LHCN-M2 (cell line): ENCODE results near the gene KCNAB2. TPM values are rescaled to one million over a fixed set of nuclear protein-coding genes. Genes with fewer than 3 reads are reported as not detected.

Source experiments
- DNase-seq: peaks from one replicate; pipeline ENCODE4 v3.0.0-alpha.2; 2012; ENCODE audit warnings: low read depth
- total RNA-seq: library from RNA; depleted of rRNA; stranded (reverse); fragments of >200 nt; gene quantifications from 2 replicates; pipeline ENCODE4 v1.2.3, GENCODE V29; 2014

Gene KCNAB2
- total RNA-seq, 1 experiment from 2014 or later = 1.0 TPM

DNA sequence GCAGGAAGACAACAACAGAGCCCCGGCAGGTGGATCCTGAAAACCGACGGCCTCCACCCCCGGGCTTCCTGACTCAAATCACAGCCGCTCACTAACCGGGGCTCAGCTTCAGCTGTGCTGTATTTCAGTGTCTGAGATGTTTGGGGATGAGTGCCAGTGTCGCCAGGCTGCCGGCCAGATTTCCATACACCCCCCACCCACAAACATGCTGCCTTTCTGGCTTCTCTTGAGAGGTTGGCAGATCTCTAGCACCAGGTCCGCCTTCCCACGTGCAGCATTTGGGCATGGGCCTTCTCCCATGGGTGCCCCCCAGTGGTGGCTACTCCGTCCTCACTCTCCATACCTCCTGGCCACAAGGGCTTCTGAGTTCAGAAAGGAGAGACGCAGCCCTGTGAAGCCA, 34.8 kb downstream of the KCNAB2 start:
- DNase-seq = no peak

DNA sequence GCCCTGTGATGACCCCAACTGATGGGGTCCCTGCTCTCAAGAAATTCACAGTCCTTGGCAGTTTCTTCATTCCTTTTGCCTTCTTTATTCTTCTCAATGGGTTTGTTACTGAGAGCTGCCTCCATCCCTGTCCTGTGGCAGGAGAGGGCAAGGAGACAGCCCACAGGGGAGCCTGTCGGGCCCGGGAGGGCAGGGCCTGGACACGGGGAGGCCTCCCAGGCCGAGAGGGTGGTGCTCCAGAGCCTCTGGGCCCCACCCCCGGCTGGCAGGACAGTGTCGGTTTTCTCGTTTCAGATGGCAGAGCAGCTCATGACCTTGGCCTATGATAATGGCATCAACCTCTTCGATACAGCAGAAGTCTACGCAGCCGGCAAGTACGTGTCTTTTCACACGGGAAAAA, 36.2 kb downstream of the KCNAB2 start:
- DNase-seq = no peak

DNA sequence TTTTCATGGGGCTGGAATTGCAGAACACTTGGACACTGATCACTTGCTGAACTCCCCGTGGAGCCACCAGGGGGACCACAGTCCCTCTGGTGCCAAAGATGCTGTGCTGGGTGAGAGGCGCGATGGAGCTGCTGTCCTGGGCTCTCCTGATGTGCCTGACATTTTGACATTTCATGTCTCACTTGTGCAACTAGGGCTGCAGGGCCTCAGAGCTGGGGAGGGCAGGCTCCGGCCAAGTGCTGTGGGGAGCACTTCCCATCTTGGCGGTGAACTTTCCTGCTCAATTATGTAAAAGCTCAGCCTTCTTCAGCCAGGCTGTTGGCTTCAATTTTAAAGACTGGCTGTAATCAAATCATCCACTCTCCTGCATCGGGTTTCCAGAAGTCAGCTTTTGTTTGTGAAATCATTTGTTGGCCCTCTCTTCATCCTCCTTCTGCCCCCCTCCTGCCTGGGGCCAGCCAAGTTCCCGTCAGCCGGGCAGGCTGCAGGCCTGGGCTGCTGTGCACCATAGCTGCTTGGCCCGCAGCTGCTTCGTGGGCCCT, 36.8 kb downstream of the KCNAB2 start:
- peak; percentile 8 for DNase-seq

- no peak for DNase-seq
Observed at GRCh38 chr1:6083385-6083784, 37.7 kb downstream of the KCNAB2 start.

DNA sequence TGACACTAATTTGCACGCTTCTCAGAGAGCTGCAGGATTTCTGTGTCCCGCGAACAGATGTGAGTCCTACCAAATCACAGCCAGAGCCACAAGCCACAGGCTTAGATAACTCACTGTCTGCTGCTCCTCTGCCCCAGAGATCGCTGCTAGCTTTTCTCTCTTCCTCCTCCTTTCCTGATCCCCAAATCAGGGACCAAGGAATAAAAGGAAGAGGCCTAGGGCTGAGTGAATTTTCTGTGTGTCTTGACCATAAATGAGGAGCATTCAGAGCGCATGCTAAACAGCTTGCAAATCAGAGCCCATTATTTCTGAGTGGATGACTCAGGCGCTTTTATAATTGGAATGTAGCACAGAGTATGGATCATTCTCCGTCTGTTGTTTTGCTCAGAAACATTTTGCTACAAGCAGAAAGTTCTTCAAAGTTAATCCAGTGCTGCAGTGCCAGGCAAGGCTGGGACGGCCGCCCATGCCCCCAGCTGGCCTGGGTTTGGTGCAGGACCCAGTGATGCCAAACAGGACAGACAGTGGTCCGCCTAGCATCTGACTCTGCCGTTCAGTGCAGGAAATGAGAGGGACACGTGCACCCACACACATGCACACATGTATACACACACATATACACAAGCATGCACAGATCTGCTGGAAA, 38.2 kb downstream of the KCNAB2 start:
- DNase-seq = peak; percentile 13

GRCh38 chr1:6084781-6085495, 39.2 kb downstream of the KCNAB2 start:
- DNase-seq = no peak

DNA sequence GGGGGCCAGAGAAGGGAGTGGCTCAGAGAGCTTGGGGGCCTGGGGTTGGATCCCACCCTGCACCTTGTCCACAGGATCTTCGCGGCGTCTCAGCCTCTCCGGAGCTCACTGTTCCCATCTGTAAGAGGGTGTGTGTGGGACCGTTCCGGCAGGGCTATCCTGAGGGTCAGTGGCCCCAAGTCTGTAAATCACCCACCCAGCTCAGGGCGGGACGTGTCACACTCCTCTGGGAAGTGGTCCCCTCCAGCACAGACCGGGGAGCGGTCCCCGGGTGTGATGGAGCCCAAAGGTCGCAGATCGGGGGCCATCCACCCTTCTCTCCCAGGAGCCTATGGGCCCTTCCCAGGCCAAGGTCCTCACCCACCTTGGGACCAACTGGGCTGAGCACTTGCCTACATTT, 40.0 kb downstream of the KCNAB2 start:
- no peak for DNase-seq

DNA sequence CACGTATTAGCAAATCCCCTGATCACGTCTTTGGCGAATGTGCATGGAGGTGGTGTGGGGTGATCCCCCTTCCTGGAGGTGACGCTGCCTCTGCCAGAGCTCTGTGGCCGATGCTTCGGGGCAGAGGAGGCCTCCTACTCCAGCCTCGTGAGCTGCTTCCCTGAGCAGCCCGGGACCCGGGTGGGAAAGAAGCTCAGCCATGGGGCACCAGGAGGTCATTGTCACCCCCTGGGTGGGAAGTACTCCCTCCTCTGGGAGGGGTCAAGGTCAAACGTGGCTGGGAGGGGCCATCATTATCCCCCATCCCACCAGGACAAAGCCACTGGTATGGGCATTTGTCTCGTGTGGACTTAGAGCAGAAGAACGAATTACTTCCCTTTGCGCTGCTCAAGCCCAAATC, 40.7 kb downstream of the KCNAB2 start:
- DNase-seq = no peak

GRCh38 chr1:6086762-6087376, 41.2 kb downstream of the KCNAB2 start:
- no peak for DNase-seq

DNA sequence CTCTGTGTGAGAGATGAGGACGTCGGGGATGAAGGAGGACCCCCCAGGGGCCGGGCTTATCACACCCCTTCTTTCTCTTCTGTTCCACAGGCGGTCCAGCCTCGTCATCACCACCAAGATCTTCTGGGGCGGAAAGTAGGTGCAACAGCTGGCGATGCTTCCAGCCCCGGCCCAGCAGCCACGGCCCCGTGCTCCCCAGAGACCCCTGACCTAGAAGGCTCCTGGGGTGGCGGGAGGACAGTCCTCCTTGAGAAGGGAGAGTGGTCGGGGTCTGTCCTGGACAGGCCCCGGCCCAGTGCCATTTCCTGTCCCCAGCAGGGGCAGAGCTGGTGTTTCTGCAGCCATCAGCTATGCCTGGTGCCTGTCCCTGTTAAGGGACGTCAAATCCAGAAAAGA, 41.7 kb downstream of the KCNAB2 start:
- no peak for DNase-seq

DNA sequence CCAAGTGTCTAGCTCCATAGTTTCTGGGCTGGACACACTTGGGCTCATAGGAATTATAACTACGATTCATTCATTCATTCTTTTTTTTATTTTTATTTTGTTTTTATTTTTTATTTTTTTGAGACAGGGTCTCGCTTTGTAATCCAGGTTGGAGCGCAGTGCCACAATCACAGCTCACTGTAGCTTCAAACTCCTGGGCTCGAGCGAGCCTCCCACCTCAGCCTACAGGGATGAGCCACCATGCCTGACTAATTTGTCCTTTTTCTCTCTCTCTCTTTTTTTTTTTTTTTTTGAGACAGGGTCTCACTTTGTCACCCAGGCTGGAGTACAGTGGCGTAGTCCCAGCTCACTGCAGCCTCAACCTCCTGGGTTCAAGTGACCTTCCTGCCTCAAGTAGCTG, 42.3 kb downstream of the KCNAB2 start:
- DNase-seq = no peak

- no peak for DNase-seq
Observed at GRCh38 chr1:6088956-6089355, 43.3 kb downstream of the KCNAB2 start.

- no peak for DNase-seq
Observed at GRCh38 chr1:6090288-6090687, 44.6 kb downstream of the KCNAB2 start.

GRCh38 chr1:6090996-6091822, 45.5 kb downstream of the KCNAB2 start:
- DNase-seq = no peak

DNA sequence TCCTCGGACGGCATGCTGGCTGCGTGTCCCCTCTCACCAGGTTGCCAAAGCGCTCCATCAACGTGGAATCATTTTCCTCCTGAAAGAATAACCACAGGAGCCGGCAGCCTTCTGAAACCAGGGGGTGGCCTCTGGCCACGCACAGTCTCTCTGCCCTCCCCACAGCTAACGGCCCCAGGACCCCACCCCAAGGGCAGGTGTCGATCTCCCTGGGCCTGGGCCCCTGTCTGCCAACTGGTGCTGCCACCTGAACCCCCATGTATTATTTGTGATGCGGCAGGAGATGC, 46.1 kb downstream of the KCNAB2 start:
- no peak for DNase-seq

- no peak for DNase-seq
Observed at GRCh38 chr1:6092211-6092610, 46.5 kb downstream of the KCNAB2 start.

- DNase-seq = no peak
Observed at GRCh38 chr1:6093071-6093470, 47.4 kb downstream of the KCNAB2 start.

- no peak for DNase-seq
Observed at GRCh38 chr1:6093611-6094010, 47.9 kb downstream of the KCNAB2 start.

GRCh38 chr1:6094246-6094645, 48.6 kb downstream of the KCNAB2 start:
- DNase-seq = no peak

GRCh38 chr1:6094801-6095505, 49.3 kb downstream of the KCNAB2 start:
- no peak for DNase-seq

GRCh38 chr1:6095511-6096242, 50.0 kb downstream of the KCNAB2 start:
- no peak for DNase-seq
